NCI-H524 treated with DMSO at 0.1 percent for 48 hours (cell line): ENCODE results near the gene TFB2M.
"Not testable (repeated sequence)": the region's sequence is repeated elsewhere in the genome, so short reads cannot be mapped to it uniquely, and the experiment has no call there.

Source experiments
- DNase-seq: peaks from one replicate; lab custom pipeline; 2025; lab: John Stamatoyannopoulos, UW

The TFB2M gene

DNA sequence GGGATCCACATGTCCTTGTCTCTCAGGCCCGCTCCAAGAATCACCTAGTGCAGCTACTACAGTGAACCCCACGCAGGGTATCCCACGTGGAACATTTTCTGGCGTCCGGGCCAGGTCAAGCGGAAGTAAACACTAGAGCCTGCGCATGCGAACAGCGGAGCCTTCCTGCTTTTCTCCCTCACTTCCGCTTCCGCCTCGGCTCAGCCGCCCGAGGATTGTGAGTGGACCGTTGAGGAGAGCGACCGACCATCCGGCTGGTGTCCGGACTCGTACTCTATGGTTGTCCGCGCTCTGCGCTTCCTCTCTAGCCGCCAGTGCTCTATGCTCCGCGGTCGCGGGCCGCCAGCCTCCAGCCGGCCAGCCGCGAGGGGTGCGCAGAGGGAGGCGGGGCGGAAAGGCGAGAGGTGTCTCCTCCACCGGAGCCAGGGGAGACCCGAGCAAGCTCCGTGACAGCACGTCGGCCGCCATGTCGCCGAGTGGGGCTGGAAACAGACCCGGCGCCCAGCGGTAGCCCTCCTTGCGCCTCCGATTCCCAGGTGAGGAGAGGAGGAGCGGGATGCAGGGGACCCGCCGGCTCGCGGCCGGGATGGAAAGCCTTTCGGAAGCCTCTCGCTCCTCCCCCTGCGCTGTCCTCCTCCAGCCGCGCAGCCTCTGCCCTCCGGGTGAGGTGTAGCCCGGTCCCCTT lies at the start of gene TFB2M, which contains the start of gene CNST:
TSS of gene TFB2M (minus strand) at position 134 of the 685 bp plus-strand sequence. CDS start at position 11, 123 bp downstream.
TSS of gene CNST (plus strand) at position 329 of the 685 bp plus-strand sequence. CDS start 25,107 bp downstream, outside the sequence.
- DNase-seq = peak; percentile 91

- no peak for DNase-seq
These were observed 47.2 kb upstream of the TFB2M start for GRCh38 chr1:246613096-246613758.

- no peak for DNase-seq
These were observed 43.6 kb upstream of the TFB2M start for GRCh38 chr1:246609632-246610031.

DNA sequence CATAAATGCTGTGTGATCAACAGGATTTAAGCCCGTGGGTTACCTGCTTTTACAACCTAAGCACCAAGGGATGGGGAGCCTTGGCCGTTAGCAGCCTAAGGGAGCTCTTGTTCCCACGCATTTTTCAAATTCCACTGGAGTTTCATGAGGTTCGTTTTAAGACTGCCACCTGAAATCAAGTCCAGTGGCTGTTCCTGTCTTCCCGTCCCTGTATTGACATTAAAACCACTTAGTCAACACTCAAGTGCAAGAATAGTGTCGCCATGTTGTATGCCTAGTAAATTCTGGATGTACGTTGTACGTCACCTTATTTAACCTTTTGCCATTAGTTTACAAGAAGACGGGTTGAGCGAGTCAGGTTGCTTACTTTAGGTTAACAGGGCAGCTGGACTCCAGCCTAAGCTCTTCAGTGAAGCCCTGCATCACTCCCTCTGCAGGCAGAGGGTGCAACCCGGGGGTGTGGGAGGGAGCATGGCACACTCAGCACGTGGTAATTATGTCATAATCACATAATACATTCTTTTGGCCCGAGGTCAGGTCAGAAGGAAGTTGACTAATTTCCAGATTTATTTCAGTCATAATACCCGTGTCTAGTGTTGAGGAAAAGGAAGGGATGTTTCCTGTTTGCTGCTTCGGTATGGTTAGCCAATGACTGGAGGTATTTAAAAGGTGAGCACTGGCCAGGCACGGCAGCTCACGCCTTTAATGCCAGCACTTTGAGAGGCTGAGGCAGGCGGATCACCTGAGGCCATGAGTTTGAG lies 42.7 kb upstream of the TFB2M start:
- no peak for DNase-seq

DNA sequence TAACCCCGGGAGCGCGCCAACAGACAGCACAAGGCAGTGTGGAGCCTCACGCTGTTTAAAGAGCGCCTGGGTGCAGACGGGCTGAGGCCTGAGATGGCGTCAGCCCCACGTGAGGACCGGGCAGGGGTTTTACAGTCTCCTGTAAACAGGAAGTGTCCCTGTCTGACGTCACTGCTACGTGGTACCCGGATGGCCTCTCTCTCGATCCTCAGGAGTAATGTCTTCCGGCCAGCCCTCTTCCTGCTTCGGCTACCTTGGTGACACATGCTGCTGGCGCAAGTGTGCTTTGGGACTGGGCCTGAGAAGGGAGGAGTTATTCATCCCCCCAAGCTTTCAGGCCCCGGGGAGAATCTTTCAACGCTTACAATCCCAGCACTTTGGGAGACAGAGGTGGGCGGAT lies 41.4 kb upstream of the TFB2M start:
- DNase-seq = no peak

- not testable (repeated sequence) for DNase-seq
These were observed 39.2 kb upstream of the TFB2M start for GRCh38 chr1:246605231-246605630.

DNA sequence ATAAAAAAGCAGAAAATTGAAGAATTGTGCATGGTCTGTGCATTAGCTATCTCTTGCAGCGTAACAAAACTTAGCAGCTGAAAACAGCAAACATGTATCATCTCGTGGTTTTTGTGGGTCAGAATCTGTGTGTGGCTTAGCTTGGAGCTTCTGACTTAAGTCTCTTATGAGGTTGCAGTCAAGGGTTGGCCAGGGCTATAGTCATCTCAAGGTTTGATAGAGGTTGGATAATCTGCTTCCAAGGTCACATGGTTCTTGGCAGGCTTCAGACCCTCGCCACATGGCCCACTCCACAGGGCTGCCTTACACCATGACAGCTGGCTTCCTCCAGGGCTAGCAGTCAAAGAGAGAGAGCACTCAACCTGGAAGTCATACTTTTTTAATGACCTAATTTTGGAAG lies 36.1 kb upstream of the TFB2M start:
- DNase-seq = peak; percentile 60

- DNase-seq = no peak
These were observed 34.5 kb upstream of the TFB2M start for GRCh38 chr1:246600579-246600978.

DNA sequence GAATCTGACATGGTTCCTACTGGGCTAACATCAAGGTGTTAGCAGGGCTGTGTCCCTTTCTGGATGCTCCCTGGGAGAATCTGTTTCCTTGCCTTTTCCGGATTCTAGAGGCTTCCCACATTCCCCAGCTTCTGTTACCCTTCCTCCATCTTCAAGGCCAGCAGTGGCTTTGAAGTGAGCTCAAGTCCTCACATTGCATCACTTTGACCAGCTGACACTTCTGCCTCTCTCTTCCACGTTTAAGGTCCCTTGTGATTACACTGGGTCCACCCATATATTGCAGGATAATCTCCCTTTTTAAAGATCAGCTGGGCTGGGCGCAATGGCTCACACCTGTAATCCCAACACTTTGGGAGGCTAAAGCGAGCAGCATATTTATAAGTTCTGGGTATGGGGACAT lies 33.3 kb upstream of the TFB2M start:
- no peak for DNase-seq

- DNase-seq = no peak
These were observed 31.9 kb upstream of the TFB2M start for GRCh38 chr1:246597971-246598370.

DNA sequence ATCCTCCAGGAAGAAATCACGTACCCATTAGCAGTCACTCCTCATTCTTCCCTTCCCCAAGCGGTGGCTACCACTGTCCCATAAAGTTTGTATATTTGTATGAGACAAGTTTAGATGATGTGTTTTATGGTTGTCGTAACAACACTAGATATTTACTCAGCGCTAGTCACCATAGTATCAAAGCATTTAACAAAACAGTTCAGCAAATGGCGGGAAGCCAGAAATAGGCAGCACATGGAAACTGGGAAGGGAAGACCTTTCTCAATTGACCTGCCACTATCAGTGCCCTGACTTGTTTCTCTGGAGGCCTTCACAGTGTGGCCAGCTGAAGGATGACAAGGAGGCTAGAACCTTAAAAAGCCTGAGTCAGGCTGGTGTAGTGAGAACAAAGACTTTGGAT lies 31.3 kb upstream of the TFB2M start:
- no peak for DNase-seq

GRCh38 chr1:246595146-246595545 lies 29.1 kb upstream of the TFB2M start:
- DNase-seq = no peak

DNA sequence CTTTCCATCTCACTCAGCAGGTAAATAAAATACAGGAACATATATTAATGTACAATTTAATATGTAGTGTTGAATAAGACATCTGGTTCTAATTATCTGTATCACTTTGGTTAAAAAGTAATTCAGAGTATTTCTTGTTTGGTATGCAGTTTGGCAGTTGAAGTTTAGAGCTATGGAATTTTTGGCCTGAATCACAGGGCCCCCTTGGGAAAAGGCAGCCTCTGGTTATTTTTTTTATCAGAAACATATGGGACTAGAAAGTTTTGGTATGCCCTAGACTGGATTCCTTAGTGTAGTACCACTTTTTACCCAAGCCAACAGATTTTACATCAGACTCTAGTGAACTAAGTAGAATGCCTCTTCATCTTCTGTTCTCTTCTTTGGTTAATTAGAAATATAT lies 26.6 kb upstream of the TFB2M start:
- no peak for DNase-seq

- no peak for DNase-seq
These were observed 25.9 kb upstream of the TFB2M start for GRCh38 chr1:246591958-246592357.

GRCh38 chr1:246591504-246591903 lies 25.4 kb upstream of the TFB2M start:
- no peak for DNase-seq

DNA sequence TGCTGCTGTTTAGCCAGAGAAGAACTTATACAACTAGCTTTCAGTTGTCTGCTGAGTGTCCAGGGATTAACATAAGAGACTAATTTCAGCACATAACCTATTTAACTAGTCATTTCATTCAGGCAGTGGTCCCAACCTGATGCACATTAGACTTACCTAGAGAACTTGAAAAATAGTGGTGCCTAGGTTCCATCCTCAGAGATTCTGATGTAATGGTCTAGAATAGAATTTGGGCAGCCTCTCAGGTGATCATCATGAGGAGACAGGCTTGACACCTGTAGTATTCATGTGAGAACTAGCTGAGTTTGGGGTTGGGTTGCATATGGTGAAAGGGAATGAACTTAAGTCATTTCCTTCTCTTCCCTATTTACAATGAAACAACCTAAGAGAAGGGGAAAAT lies 25.0 kb upstream of the TFB2M start:
- DNase-seq = no peak

- DNase-seq = not testable (repeated sequence)
These were observed 23.9 kb upstream of the TFB2M start for GRCh38 chr1:246589919-246590318.

GRCh38 chr1:246588159-246588721 lies 22.2 kb upstream of the TFB2M start:
- DNase-seq = no peak

DNA sequence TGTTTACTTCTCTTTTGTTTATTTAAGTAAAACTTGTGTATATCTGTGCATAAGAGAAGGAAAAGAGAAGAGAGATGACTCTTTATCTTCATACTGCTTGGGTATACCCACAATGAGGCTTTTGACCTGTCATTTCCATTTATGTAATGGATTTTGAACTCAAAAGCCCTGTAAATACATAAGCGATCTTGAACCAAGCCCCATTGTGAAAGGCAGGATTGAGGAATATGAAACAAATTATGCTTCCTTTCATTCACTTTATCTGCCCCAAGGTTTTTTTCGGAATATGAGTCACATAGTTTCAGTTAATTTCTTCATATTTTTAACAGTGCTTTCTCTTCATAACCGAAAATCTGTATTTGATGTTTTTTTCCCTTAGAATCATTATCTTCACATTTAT lies 21.5 kb upstream of the TFB2M start:
- DNase-seq = no peak

GRCh38 chr1:246587032-246587431 lies 21.0 kb upstream of the TFB2M start:
- no peak for DNase-seq

DNA sequence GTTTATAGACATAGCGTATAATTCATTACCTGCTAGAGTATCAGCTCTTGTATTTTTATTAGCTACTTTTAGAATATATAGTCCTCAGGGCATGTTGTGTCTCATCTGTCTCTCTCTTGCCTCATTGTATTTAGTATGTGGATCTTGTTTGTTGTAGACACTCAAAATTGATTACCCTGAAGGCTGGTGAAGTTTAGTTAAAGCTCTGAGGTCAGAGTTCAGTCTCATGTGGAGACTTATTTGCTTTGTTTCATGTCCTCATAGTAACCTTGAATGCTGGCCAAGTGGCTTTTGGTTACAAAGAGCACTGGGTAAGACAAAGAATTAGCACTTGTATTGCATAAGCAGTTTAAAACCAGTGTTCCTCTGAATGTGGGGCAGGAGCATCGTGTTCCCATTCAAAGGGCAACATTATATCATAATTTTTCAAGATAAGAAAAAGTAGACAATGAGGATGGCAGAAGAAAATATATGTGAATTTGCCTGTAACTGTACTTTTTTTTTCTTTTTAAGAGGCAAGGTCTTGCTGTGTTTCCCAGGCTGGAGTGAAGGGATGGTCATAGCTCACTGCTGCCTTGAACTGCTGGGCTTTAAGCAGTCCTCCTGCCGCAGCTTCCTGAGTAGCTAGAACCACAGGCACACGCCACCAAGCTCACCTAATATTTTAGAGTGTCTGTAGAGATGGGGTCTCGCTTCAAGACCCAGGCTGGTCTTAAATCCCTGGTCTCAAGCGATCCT lies 17.6 kb upstream of the TFB2M start:
- DNase-seq = no peak

- DNase-seq = no peak
These were observed 17.0 kb upstream of the TFB2M start for GRCh38 chr1:246583056-246583440.
